Vagina (tissue), 2 donors: ENCODE results near the gene CORO6. TPM values are rescaled to one million over a fixed set of nuclear protein-coding genes. Genes with fewer than 3 reads are reported as not detected.
A peak's percentile ranks its signal among the peaks of the same experiment; 100 is the strongest.

Experiments used
- DNase-seq, 2 donors: peaks; one replicate each; pipeline ENCODE4 v3.0.0-alpha.2; 2017; ENCODE audit errors: extremely low spot score in 2 of 2
- H3K27ac ChIP-seq: fragments of 200-600 bp; sonication (generic); one replicate; pipeline ENCODE4 v1.5.1; 2019
- H3K27me3 ChIP-seq: fragments of 200-600 bp; sonication (generic); one replicate; pipeline ENCODE4 v1.5.1; 2019
- H3K36me3 ChIP-seq, 2 donors: fragments of 200-600 bp; sonication (generic); one replicate each; pipeline ENCODE4 v1.5.1; 2017 to 2019
- H3K4me1 ChIP-seq: fragments of 200-600 bp; sonication (generic); one replicate; pipeline ENCODE4 v1.5.1; 2019
- H3K4me3 ChIP-seq, 2 donors: fragments of 200-600 bp; sonication (generic); 1 replicate in 1 of 2; 2 replicates in 1 of 2; pipeline ENCODE4 v1.5.1; 2016 to 2019
- H3K9me3 ChIP-seq: fragments of 200-600 bp; sonication (generic); one replicate; pipeline ENCODE4 v1.5.1; 2019
- POLR2A ChIP-seq, 2 donors: fragments of 450-650 bp; IDR thresholded peaks; one replicate each; pipeline ENCODE4 v1.6.1; 2017; ENCODE audit warnings: antibody characterized with exemption in 2 of 2, mild to moderate bottlenecking in 2 of 2, moderate library complexity in 2 of 2
- POLR2AphosphoS5 ChIP-seq, 2 donors: sonication (generic); formaldehyde crosslinking; IDR thresholded peaks; one replicate each; pipeline ENCODE4 v1.9.0; 2017; ENCODE audit warnings: antibody characterized with exemption in 2 of 2, mild to moderate bottlenecking in 2 of 2, low read depth in 1 of 2; ENCODE audit not compliant: insufficient read depth in 1 of 2
- intact Hi-C: fragments of 100-400 bp; cut with DNase I; formaldehyde crosslinking; loops from one replicate; pipeline ENCODE4 v1.15.1; 2023
- total RNA-seq: library from RNA; depleted of rRNA; stranded (reverse); fragments of >200 nt; gene quantifications from one replicate; pipeline ENCODE4 v1.2.3, GENCODE V29; 2016
- TF ChIP-seq, protein P1 (sequence below), 3 experiments: fragments of 450-650 bp in 2 of 3; fragments of 200-600 bp in 1 of 3; sonication (generic) in 1 of 3; IDR thresholded peaks; one replicate each; pipeline ENCODE4 v1.5.1; 2017 to 2019; ENCODE audit warnings: antibody characterized with exemption in 3 of 3, mild to moderate bottlenecking in 2 of 3, moderate library complexity in 2 of 3

CORO6 gene
- total RNA-seq, 1 donor from 2014 or later = 23.6 TPM

DNA sequence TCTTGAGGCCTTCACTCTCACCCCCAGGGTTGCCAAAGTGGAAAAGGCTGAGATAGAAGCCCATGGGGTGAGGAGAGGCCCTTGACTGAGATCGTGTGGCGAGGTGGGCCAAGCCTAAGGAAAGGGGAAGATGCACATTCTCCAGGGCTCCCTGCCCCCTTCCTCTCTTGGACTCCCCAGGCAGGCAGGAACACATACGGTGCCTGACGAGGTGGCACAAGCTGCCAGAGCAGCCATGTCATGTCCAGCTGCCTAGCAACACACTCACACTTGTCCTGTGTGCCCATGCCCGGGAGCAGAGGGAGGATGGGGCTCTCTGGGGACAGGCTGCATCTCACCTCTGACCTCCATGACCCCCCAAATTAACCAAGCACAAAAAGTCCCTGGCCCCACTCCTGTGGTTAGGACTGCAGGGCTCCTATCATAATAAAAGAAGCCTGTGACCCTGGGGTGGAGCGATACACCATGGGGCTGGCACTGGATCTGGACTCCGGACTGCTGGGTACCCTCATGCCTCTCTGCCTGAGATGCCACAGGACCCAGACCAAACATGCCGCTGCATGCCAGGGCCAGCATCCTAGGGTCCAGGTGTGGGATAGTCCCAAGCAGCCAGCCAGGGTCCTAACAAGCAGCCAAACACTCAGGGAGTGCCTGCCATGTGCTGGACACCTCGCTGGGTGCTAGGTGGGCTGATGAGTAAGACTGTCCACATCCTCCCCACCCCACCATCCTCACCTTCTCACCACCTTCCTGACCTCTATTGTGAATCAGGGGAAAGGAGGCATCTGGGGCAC is 35.8 kb downstream of the CORO6 start:
- intact Hi-C loops = loop anchor here (10.0 kb wide), 1 partner anchor 348 kb away; the partner anchor contains the start of gene SSH2
- H3K4me1 ChIP-seq = peaks cover 75% of the 10 kb centered on the region
- H3K9me3 ChIP-seq = no peaks in the 10 kb centered on the region
- DNase-seq = no peak
- peaks cover 0 to 8% of the 10 kb centered on the region in 2 donors for H3K36me3 ChIP-seq
- H3K27ac ChIP-seq = peak overlapping the region; percentile 34
- TF ChIP-seq POLR2A (IDR thresholded peaks at IDR 0.05) = no peak
- no peak for TF ChIP-seq POLR2AphosphoS5 (IDR thresholded peaks at IDR 0.05; ENCODE audit: insufficient read depth in 1 of 2, low read depth in 1 of 2)
- TF ChIP-seq, protein P1, sequence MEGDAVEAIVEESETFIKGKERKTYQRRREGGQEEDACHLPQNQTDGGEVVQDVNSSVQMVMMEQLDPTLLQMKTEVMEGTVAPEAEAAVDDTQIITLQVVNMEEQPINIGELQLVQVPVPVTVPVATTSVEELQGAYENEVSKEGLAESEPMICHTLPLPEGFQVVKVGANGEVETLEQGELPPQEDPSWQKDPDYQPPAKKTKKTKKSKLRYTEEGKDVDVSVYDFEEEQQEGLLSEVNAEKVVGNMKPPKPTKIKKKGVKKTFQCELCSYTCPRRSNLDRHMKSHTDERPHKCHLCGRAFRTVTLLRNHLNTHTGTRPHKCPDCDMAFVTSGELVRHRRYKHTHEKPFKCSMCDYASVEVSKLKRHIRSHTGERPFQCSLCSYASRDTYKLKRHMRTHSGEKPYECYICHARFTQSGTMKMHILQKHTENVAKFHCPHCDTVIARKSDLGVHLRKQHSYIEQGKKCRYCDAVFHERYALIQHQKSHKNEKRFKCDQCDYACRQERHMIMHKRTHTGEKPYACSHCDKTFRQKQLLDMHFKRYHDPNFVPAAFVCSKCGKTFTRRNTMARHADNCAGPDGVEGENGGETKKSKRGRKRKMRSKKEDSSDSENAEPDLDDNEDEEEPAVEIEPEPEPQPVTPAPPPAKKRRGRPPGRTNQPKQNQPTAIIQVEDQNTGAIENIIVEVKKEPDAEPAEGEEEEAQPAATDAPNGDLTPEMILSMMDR (IDR thresholded peaks at IDR 0.05) = no peak
- no peak overlapping the region for H3K4me3 ChIP-seq
- no peaks in the 10 kb centered on the region for H3K27me3 ChIP-seq

DNA sequence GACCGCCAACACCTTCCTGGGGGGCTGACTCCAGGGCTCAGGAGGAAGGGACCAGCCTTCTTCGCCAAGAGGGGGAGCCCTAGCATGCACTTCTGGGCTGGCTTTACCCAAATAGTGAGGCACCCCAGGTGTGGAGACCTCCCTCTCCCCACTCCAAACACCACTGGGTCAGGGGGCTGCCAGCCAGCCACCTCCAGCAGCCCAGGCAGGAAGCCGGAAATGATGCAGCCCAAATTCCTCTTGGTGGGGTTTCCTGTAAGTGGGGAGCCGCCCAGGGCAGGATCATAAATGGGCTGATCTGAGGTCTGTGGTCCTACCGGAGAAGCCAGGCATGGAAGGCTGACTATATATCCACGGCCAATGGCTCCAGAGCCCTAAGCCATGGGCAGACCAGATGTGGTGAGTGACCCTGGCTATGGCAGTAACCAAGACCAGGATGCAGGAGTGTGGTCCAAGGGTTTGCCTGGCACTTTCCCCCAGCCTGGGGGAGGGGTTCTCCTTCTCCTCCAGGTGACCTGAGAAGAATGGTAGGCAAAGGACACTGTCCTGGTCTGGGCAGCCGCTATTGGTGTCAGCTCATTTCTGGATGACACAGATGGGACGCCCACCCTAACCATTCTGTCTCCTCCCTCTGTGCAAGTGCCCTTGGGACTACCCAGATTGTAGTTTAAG is 37.5 kb downstream of the CORO6 start:
- TF ChIP-seq POLR2A (IDR thresholded peaks at IDR 0.05) (no peak), POLR2AphosphoS5 (IDR thresholded peaks at IDR 0.05; ENCODE audit: insufficient read depth in 1 of 2, low read depth in 1 of 2) (no peak)
- TF ChIP-seq, protein P1 (IDR thresholded peaks at IDR 0.05) = no peak

DNA sequence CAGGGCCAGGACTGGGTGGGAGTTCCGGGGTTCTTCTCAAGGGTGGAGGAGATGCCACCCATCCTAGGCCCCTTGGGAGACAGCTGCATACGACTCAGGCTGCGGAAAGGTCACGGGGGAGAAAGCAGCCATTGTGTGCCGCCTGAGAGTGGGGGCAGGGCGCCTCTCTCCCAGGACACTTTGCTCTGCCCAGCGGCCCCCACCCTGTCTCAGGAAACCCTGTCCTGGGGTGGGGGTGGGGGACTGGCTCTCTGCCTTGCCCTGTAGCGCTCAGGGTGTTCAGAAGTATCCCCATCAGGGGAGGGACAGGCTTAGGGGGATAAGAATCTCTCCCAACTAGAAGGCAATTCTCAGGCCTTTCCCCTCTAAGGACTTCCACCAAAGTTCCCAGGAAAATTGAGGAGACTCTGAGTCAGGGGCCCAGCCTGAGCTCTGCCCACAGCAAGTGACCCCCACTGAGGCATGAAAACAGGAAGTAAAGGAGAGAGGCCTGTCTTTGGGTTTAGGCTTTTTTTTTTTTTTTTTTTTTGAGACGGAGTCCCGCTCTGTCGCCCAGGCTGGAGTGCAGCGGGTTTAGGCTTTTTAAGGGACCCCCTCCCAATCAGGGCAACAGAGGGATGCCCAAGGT is 38.1 kb downstream of the CORO6 start:
- no peak for DNase-seq
- H3K4me1 ChIP-seq = peaks cover 72% of the 10 kb centered on the region
- H3K4me3 ChIP-seq = peak overlapping the region in 1 of 2 donors; percentile 16
- intact Hi-C loops = loop anchor here (5.0 to 10.0 kb wide), 2 partner anchors 33 to 350 kb away; partner anchors contain the start of gene SSH2
- no peaks in the 10 kb centered on the region for H3K27me3 ChIP-seq
- H3K36me3 ChIP-seq = peaks cover 0 to 9% of the 10 kb centered on the region in 2 donors
- TF ChIP-seq POLR2AphosphoS5 (IDR thresholded peaks at IDR 0.05; ENCODE audit: insufficient read depth in 1 of 2, low read depth in 1 of 2) = no peak
- TF ChIP-seq, protein P1 (IDR thresholded peaks at IDR 0.05) = no peak
- no peak for TF ChIP-seq POLR2A (IDR thresholded peaks at IDR 0.05)
- no peaks in the 10 kb centered on the region for H3K9me3 ChIP-seq
- H3K27ac ChIP-seq = peak overlapping the region; percentile 61

More for the DNA sequence above, 37.5 kb downstream of the CORO6 start:
- H3K27ac ChIP-seq = peak overlapping the region; percentile 61
- peaks cover 75% of the 10 kb centered on the region for H3K4me1 ChIP-seq
- H3K9me3 ChIP-seq = no peaks in the 10 kb centered on the region
- intact Hi-C loops = loop anchor here (10.0 kb wide), 1 partner anchor 350 kb away; the partner anchor contains the start of gene SSH2
- no peaks in the 10 kb centered on the region for H3K27me3 ChIP-seq
- H3K4me3 ChIP-seq = peak overlapping the region; percentile 11 to 16
- peaks cover 0 to 9% of the 10 kb centered on the region in 2 donors for H3K36me3 ChIP-seq
- DNase-seq = no peak

DNA sequence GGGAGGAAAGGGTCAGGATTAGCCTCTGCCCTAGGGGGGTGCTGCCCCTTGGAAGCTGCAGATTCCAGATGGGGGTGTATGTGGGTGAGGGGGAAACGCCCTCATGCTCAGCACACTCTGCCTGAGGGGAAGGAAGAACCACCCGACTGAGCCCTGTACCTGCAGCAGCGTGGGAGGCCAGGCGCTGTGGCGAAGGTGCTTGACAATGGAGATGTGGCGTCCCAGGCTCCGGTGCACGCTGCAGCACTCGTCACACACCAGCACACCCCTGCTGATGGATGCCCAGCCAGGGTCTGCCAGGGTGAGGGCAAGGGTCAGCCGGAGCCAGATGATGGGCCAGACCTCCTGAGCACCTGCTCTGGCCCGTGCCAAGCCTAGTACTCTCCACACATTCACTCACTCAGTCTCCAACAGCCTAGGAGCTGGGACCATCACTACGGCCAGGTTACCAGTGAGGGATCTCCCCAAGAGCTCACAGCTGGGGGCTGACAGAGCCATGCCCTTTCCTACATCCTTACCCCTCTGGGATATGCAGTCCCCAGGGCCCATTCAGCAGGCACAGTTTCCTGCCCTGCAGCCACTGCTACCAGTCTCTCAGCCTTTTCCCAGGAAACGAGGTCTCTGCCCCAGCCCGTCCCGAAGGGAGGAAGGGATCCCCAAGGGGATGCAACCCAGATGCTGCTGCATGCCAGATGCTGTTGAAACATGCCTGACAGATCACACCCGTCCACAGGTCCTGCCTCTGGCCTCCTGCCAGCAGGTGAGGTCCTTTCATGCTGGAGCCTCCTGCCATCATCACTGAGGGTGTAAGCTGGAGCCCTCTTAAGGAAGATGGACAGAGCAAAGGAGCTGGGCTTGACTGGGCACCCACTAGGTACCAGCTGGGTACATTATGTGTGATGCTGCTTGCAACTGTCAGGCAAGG is 39.1 kb downstream of the CORO6 start:
- no peak for DNase-seq
- Histone ChIP-seq H3K4me1 (peaks cover 70% of the 10 kb centered on the region), H3K36me3 (peaks cover 0 to 9% of the 10 kb centered on the region in 2 donors), H3K27ac (no peak overlapping the region), H3K27me3 (no peaks in the 10 kb centered on the region), H3K9me3 (no peaks in the 10 kb centered on the region), H3K4me3 (no peak overlapping the region)
- intact Hi-C loops = loop anchor here (5.0 to 10.0 kb wide), 2 partner anchors 34 to 351 kb away; partner anchors contain the start of gene SSH2
- TF ChIP-seq, protein P1 (IDR thresholded peaks at IDR 0.05) = no peak
- TF ChIP-seq POLR2AphosphoS5 (IDR thresholded peaks at IDR 0.05; ENCODE audit: insufficient read depth in 1 of 2, low read depth in 1 of 2) (no peak), POLR2A (IDR thresholded peaks at IDR 0.05) (no peak)
